Adrenal gland (tissue), 12 donors: ENCODE data around the gene ACACB. TPM values are rescaled to one million over a fixed set of nuclear protein-coding genes. Genes with fewer than 3 reads are reported as not detected.

Source experiments
- DNase-seq, 7 donors: peaks; one replicate each; pipeline ENCODE4 v3.0.0-alpha.2; 2019 to 2020
- H3K27ac ChIP-seq, 5 donors: fragments of 200-600 bp; sonication (generic) in 4 of 5; 1 replicate in 3 of 5; 2 replicates in 2 of 5; pipeline versions ENCODE4 v1.5.1 to v1.8.0; 2016 to 2020; ENCODE audit warnings: mild to moderate bottlenecking in 1 of 5
- H3K27me3 ChIP-seq: fragments of 200-600 bp; 2 replicates; pipeline ENCODE4 v1.8.0; 2021
- H3K36me3 ChIP-seq, 2 donors: fragments of 200-600 bp; replicated peaks in 1 of 2; 1 replicate in 1 of 2; 2 replicates in 1 of 2; pipeline versions ENCODE4 v1.5.1 to v1.8.0; 2018 to 2022
- H3K4me1 ChIP-seq, 2 donors: fragments of 200-600 bp; replicated peaks in 1 of 2; 1 replicate in 1 of 2; 2 replicates in 1 of 2; pipeline versions ENCODE4 v1.5.1 to v1.8.0; 2018 to 2021
- H3K4me3 ChIP-seq, 4 donors: fragments of 200-600 bp; sonication (generic) in 3 of 4; one replicate each; pipeline ENCODE4 v1.5.1; 2016 to 2018
- H3K9me3 ChIP-seq, 3 donors: fragments of 200-600 bp; sonication (generic) in 1 of 3; replicated peaks in 1 of 3; 1 replicate in 2 of 3; 2 replicates in 1 of 3; pipeline versions ENCODE4 v1.5.1 to v1.8.0; 2016 to 2021
- CTCF ChIP-seq, 6 experiments: fragments of 450-650 bp in 4 of 6; fragments of 200-600 bp in 2 of 6; sonication (generic) in 1 of 6; IDR thresholded peaks; 1 replicate in 5 of 6; 2 replicates in 1 of 6; pipeline versions ENCODE4 v1.5.1 to v1.8.0; 2016 to 2021; ENCODE audit warnings: antibody characterized with exemption in 6 of 6, mild to moderate bottlenecking in 2 of 6, moderate library complexity in 1 of 6
- POLR2A ChIP-seq, 2 donors: fragments of 450-650 bp; IDR thresholded peaks; one replicate each; pipeline ENCODE4 v1.6.1; 2017; ENCODE audit warnings: antibody characterized with exemption in 2 of 2, mild to moderate bottlenecking in 2 of 2, moderate library complexity in 1 of 2
- WGBS, 4 donors: extraction: QIAGEN DNeasy Blood & Tissue Kit in 2 of 4; methylation state at CpG; one replicate each; pipeline versions ENCODE4 v1.1.5 to v1.1.7; 2013 to 2017; 5-methylcytosine and 5-hydroxymethylcytosine counted together
- intact Hi-C, 2 donors: fragments of 100-400 bp; cut with DNase I; formaldehyde crosslinking; loops; one replicate each; pipeline versions ENCODE4 v1.14.1 to v1.15.0; 2022 to 2023
- polyA plus RNA-seq, 3 donors: library from polyadenylated mRNA; stranded (reverse); fragments of 200-250 nt in 2 of 3; fragments of 350-450 nt in 1 of 3; fragmentation: Illumina TruSeq in 1 of 3; extraction: RNeasy Lipid Tissue Mini Kit (QIAGEN cat#74804) in 1 of 3; gene quantifications; one replicate each; pipeline ENCODE4 v1.2.3, GENCODE V29; 2013 to 2014
- total RNA-seq, 9 donors: library from RNA; depleted of rRNA in 4 of 9; stranded (reverse); fragments of >200 nt in 4 of 9; fragments of 120-200 nt in 1 of 9; fragmentation: NEBNext Ultra II Directional in 1 of 9; extraction: Animal tissue kit (Norgen Biotek cat#: 25700) in 1 of 9; gene quantifications; one replicate each; pipeline versions ENCODE4 v1.1.0 to v1.2.4, GENCODE V29; 2013 to 2023
- donor health status: healthy with polysubstance abuse.
- donor health status: Bipolar disorder and iron deficiency.
- donor health status: DM: yes; HTN: yes; CAD: no.
- donor health status: DM: no; HTN: no; CAD: no.
- donor health status: DM: no; HTN: no; CAD: no.
- donor health status: DM: yes; HTN: yes; CAD: no.

ACACB gene
- total and polyA plus RNA-seq, 12 donors = 35.5 to 143 (median 65.7) TPM

GRCh38 chr12:109253913-109254544, 137.6 kb downstream of the ACACB start:
- no peak overlapping the region for H3K27ac ChIP-seq
- intact Hi-C loops = no loop called here
- DNase-seq = no peak

GRCh38 chr12:109255377-109255776, 139.0 kb downstream of the ACACB start:
- TF ChIP-seq POLR2A (IDR thresholded peaks at IDR 0.05) = no peak
- no peak for TF ChIP-seq CTCF (IDR thresholded peaks at IDR 0.05)
- no peaks in the 10 kb centered on the region for H3K4me1 ChIP-seq
- H3K4me3 ChIP-seq = no peak overlapping the region
- peaks cover 0 to 84% of the 10 kb centered on the region in 2 donors for H3K36me3 ChIP-seq
- H3K9me3 ChIP-seq = peaks cover 0 to 3% (median 0%) of the 10 kb centered on the region in 3 donors
- no peaks in the 10 kb centered on the region for H3K27me3 ChIP-seq
- H3K27ac ChIP-seq = no peak overlapping the region
- whole genome bisulfite sequencing, 4 donors = 82 to 92% (median 86%) methylated on average over 5 of the region's 5 CpGs
- intact Hi-C loops = no loop called here
- no peak for DNase-seq

More at GRCh38 chr12:109253913-109254544, 137.6 kb downstream of the ACACB start:
- Histone ChIP-seq H3K4me1 (no peaks in the 10 kb centered on the region), H3K36me3 (peaks cover 0 to 78% of the 10 kb centered on the region in 2 donors), H3K4me3 (no peak overlapping the region), H3K27me3 (no peaks in the 10 kb centered on the region), H3K9me3 (peaks cover 0 to 3% (median 0%) of the 10 kb centered on the region in 3 donors)
- 96 to 97% (median 97%) methylated on average over 7 of the region's 7 CpGs for WGBS, 4 donors
- no peak for TF ChIP-seq CTCF (IDR thresholded peaks at IDR 0.05)
- TF ChIP-seq POLR2A (IDR thresholded peaks at IDR 0.05) = no peak

GRCh38 chr12:109256011-109256410, 139.6 kb downstream of the ACACB start:
- H3K4me1 ChIP-seq = no peaks in the 10 kb centered on the region
- no peak for TF ChIP-seq CTCF (IDR thresholded peaks at IDR 0.05)
- TF ChIP-seq POLR2A (IDR thresholded peaks at IDR 0.05) = no peak
- peaks cover 0 to 3% (median 0%) of the 10 kb centered on the region in 3 donors for H3K9me3 ChIP-seq
- WGBS, 4 donors = 80 to 89% (median 87%) methylated on average over 8 of the region's 8 CpGs
- no peaks in the 10 kb centered on the region for H3K27me3 ChIP-seq
- no peak overlapping the region for H3K4me3 ChIP-seq
- no peak for DNase-seq
- H3K36me3 ChIP-seq = peaks cover 0 to 87% of the 10 kb centered on the region in 2 donors
- intact Hi-C loops = no loop called here
- H3K27ac ChIP-seq = no peak overlapping the region

GRCh38 chr12:109258201-109258600, 141.8 kb downstream of the ACACB start:
- TF ChIP-seq POLR2A (IDR thresholded peaks at IDR 0.05) (no peak), CTCF (IDR thresholded peaks at IDR 0.05) (no peak)
- Histone ChIP-seq H3K27ac (no peak overlapping the region), H3K36me3 (peaks cover 0 to 79% of the 10 kb centered on the region in 2 donors), H3K27me3 (no peaks in the 10 kb centered on the region), H3K4me3 (no peak overlapping the region), H3K9me3 (peaks cover 0 to 3% (median 0%) of the 10 kb centered on the region in 3 donors), H3K4me1 (no peaks in the 10 kb centered on the region)
- intact Hi-C loops = no loop called here
- WGBS, 4 donors = 85 to 100% (median 92%) methylated on average over 4 to 6 of the region's 6 CpGs; no CpG with 5 or more reads in 1 of the 4 donors
- no peak for DNase-seq
